HG03039 (cell line): Measurements from ENCODE around the gene GABRB3.

ENCODE experiments used
- ATAC-seq: cut with Tn5 transposase; IDR thresholded peaks from one replicate; pipeline ENCODE4 v1.9.1; 2021; ENCODE audit warnings: mild to moderate bottlenecking, moderate library complexity; ENCODE audit not compliant: unreplicated experiment

GABRB3 gene

GRCh38 chr15:26564361-26564760 lies 208.5 kb downstream of the GABRB3 start:
- ATAC-seq: no peak

- ATAC-seq: no peak
These were observed 210.5 kb downstream of the GABRB3 start for GRCh38 chr15:26562336-26562735.

GRCh38 chr15:26561896-26562295 lies 211.0 kb downstream of the GABRB3 start:
- ATAC-seq: no peak

- no peak for ATAC-seq
These were observed 211.7 kb downstream of the GABRB3 start for GRCh38 chr15:26561130-26561529.

GRCh38 chr15:26555898-26556297 lies 217.0 kb downstream of the GABRB3 start:
- ATAC-seq: no peak

GRCh38 chr15:26551473-26551872 lies 221.4 kb downstream of the GABRB3 start:
- no peak for ATAC-seq

GRCh38 chr15:26550880-26551279 lies 222.0 kb downstream of the GABRB3 start:
- no peak for ATAC-seq

GRCh38 chr15:26537663-26538062 lies 235.2 kb downstream of the GABRB3 start:
- ATAC-seq: no peak

GRCh38 chr15:26531489-26531888 lies 241.4 kb downstream of the GABRB3 start:
- ATAC-seq: no peak

- ATAC-seq: no peak
These were observed 247.8 kb downstream of the GABRB3 start for GRCh38 chr15:26525096-26525495.

GRCh38 chr15:26521691-26522198 lies 251.1 kb downstream of the GABRB3 start:
- no peak for ATAC-seq

- no peak for ATAC-seq
These were observed 251.7 kb downstream of the GABRB3 start for GRCh38 chr15:26521130-26521529.

GRCh38 chr15:26518885-26519284 lies 254.0 kb downstream of the GABRB3 start:
- no peak for ATAC-seq

- no peak for ATAC-seq
These were observed 256.5 kb downstream of the GABRB3 start for GRCh38 chr15:26516102-26516980.

- ATAC-seq: no peak
These were observed 268.9 kb downstream of the GABRB3 start for GRCh38 chr15:26504009-26504408.
